Thoracic aorta (tissue), 2 donors: ENCODE results near the gene VAV2. TPM values are rescaled to one million over a fixed set of nuclear protein-coding genes. Genes with fewer than 3 reads are reported as not detected.
A peak's percentile ranks its signal among the peaks of the same experiment; 100 is the strongest.

Source experiments
- ATAC-seq: fragments of 150-250 bp; one replicate; pipeline ENCODE4 v1.8.0; 2017; ENCODE audit warnings: low read depth; ENCODE audit not compliant: insufficient number of reproducible peaks, low FRiP score
- DNase-seq: peaks from one replicate; pipeline ENCODE4 v3.0.0-alpha.2; 2020; ENCODE audit warnings: low spot score
- H3K27ac ChIP-seq, 2 donors: fragments of 200-600 bp; sonication (generic); 1 replicate in 1 of 2; 2 replicates in 1 of 2; pipeline ENCODE4 v1.5.1; 2016; ENCODE audit warnings: mild to moderate bottlenecking in 2 of 2, moderate library complexity in 2 of 2
- H3K27me3 ChIP-seq: fragments of 200-600 bp; sonication (generic); replicated peaks from 2 replicates; pipeline ENCODE4 v1.6.0; 2016; ENCODE audit warnings: mild to moderate bottlenecking; ENCODE audit not compliant: insufficient read depth
- H3K36me3 ChIP-seq: fragments of 200-600 bp; sonication (generic); one replicate; pipeline ENCODE4 v1.5.1; 2016
- H3K4me1 ChIP-seq, 2 donors: fragments of 200-600 bp; sonication (generic); 1 replicate in 1 of 2; 2 replicates in 1 of 2; pipeline versions ENCODE4 v1.5.1 to v1.6.0; 2016; ENCODE audit warnings: low read depth in 2 of 2, mild to moderate bottlenecking in 1 of 2; ENCODE audit not compliant: control insufficient read depth in 1 of 2
- H3K4me3 ChIP-seq: fragments of 200-600 bp; sonication (generic); 2 replicates; pipeline ENCODE4 v1.5.1; 2016; ENCODE audit warnings: mild to moderate bottlenecking
- H3K9me3 ChIP-seq: fragments of 200-600 bp; sonication (generic); 2 replicates; pipeline ENCODE4 v1.5.1; 2016
- CTCF ChIP-seq: fragments of 200-600 bp; sonication (generic); IDR thresholded peaks from one replicate; pipeline ENCODE4 v1.5.1; 2019; ENCODE audit warnings: antibody characterized with exemption
- total RNA-seq, 2 donors: library from RNA; depleted of rRNA; stranded (reverse); fragments of >200 nt; gene quantifications; one replicate each; pipeline versions ENCODE4 v1.1.0 to v1.2.3, GENCODE V29; 2016

The VAV2 gene
- 10 to 100 TPM; 10.1 to 11.5 TPM for total RNA-seq

DNA sequence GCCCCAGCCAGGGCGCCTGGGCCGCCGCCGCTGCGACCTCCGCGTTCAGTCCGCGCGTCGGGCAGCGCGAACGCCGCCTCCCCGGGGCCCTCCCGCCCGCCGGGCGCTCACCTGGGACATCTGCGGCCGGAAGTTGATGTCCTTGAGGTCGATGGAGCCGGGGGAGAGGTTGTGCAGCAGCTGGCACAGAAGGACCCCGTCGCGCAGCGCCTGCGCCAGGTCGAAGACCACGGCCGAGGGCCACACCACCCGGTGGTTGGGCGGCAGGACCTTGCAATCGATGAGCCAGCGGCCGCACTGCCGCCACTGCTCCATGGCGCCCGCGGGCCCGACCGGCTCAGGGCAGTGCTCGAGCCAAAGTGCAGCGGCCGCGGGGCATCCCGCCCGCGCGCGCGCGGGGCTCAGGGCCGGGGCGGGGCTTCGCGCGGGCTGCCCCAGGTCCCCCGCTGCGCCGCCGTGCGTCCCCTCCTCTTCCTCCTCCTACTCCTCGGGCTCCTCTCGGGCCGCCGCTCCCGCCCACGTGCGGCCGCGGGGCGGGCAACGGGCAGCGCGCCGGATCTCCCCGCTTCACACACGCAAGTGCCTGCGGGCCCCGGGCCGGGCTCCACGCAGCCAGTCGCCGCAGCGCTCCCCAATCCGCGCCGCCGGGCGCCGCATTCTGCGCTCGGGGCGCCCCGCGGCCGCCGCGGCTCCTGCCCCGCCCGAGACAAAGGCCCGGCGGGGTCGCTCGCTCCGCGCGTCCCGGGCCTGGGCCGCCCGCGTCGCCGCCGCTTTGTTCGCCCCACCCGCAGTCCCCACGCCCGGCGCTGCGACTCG is at the start of gene VAV2:
TSS of gene VAV2 (minus strand) at position 361 of the 816 bp plus-strand sequence. CDS start at position 315, 46 bp downstream.
- H3K27ac ChIP-seq: peak within 1 kb of the TSS; percentile 85 to 88
- peak; percentile 37 for ATAC-seq
- no peak for TF ChIP-seq CTCF
- H3K27me3 ChIP-seq: no peaks in the 10 kb centered on the region
- no peaks in the 10 kb centered on the region for H3K9me3 ChIP-seq
- H3K4me1 ChIP-seq: peaks cover 4 to 27% of the 10 kb centered on the region in 2 donors
- peak within 1 kb of the TSS; percentile 95 for H3K4me3 ChIP-seq
- no peak for DNase-seq
- H3K36me3 ChIP-seq: no peaks in the 10 kb centered on the region

- Histone ChIP-seq H3K27me3 (no peaks in the 10 kb centered on the region), H3K4me1 (no peaks in the 10 kb centered on the region), H3K27ac (no peak overlapping the region), H3K36me3 (peaks cover 43% of the 10 kb centered on the region), H3K9me3 (no peaks in the 10 kb centered on the region), H3K4me3 (no peak overlapping the region)
- TF ChIP-seq CTCF: no peak
- ATAC-seq (no peak), DNase-seq (no peak)
Measured at GRCh38 chr9:134041649-134041962, 49.5 kb upstream of the VAV2 start.

- DNase-seq (no peak), ATAC-seq (no peak)
- Histone ChIP-seq H3K4me3 (no peak overlapping the region), H3K27ac (no peak overlapping the region), H3K36me3 (peaks cover 47% of the 10 kb centered on the region), H3K4me1 (no peaks in the 10 kb centered on the region), H3K27me3 (no peaks in the 10 kb centered on the region), H3K9me3 (no peaks in the 10 kb centered on the region)
- no peak for TF ChIP-seq CTCF
Measured at GRCh38 chr9:134040781-134041648, 48.9 kb upstream of the VAV2 start.

- DNase-seq (no peak), ATAC-seq (no peak)
- no peak for TF ChIP-seq CTCF
- Histone ChIP-seq H3K27me3 (no peaks in the 10 kb centered on the region), H3K4me1 (no peaks in the 10 kb centered on the region), H3K27ac (no peak overlapping the region), H3K4me3 (no peak overlapping the region), H3K36me3 (peaks cover 47% of the 10 kb centered on the region), H3K9me3 (no peaks in the 10 kb centered on the region)
Measured at GRCh38 chr9:134040176-134040565, 48.0 kb upstream of the VAV2 start.
